ENCODE measurements around the gene ADISSP.

- TF ChIP-seq POLR2AphosphoS5 (IDR thresholded peaks at IDR 0.05; ENCODE audit: low read depth, low read length) (no peak), POLR2A (IDR thresholded peaks at IDR 0.05; ENCODE audit: low read depth, low read length) (no peak), TAF1 (IDR thresholded peaks at IDR 0.05; ENCODE audit: low read depth, low read length) (no peak)
Measured at GRCh38 chr20:3716195-3716834, 51.2 kb downstream of the ADISSP start.
